ENCODE measurements around the gene SERTAD1. TPM values are rescaled to one million over a fixed set of nuclear protein-coding genes. Genes with fewer than 3 reads are reported as not detected.

The SERTAD1 gene
- total RNA-seq, 1 donor from 2014 or later = 4.7 TPM

- ATAC-seq (no peak), DNase-seq (ENCODE audit: low spot score) (no peak)
These were observed 17.8 kb downstream of the SERTAD1 start for GRCh38 chr19:40407714-40408597.

- DNase-seq (ENCODE audit: low spot score) (peak; percentile 89), ATAC-seq (peak; percentile 91)
These were observed 22.4 kb downstream of the SERTAD1 start for GRCh38 chr19:40403262-40403984.

GRCh38 chr19:40400559-40400958 is 25.2 kb downstream of the SERTAD1 start:
- DNase-seq (ENCODE audit: low spot score) (no peak), ATAC-seq (no peak)

GRCh38 chr19:40398417-40399131 is 27.2 kb downstream of the SERTAD1 start:
- ATAC-seq (peak; percentile 10), DNase-seq (ENCODE audit: low spot score) (no peak)

GRCh38 chr19:40397568-40397906 is 28.3 kb downstream of the SERTAD1 start:
- no peak for ATAC-seq
- DNase-seq (ENCODE audit: low spot score) = no peak

- no peak for DNase-seq (ENCODE audit: low spot score)
- ATAC-seq = no peak
These were observed 28.8 kb downstream of the SERTAD1 start for GRCh38 chr19:40396886-40397567.

GRCh38 chr19:40395956-40396355 is 29.8 kb downstream of the SERTAD1 start:
- ATAC-seq (no peak), DNase-seq (ENCODE audit: low spot score) (no peak)

GRCh38 chr19:40394816-40395210 is 31.0 kb downstream of the SERTAD1 start:
- DNase-seq (ENCODE audit: low spot score) (no peak), ATAC-seq (no peak)

GRCh38 chr19:40393894-40394815 is 31.6 kb downstream of the SERTAD1 start:
- ATAC-seq = no peak
- DNase-seq (ENCODE audit: low spot score) = no peak

- peak; percentile 59 for ATAC-seq
- no peak for DNase-seq (ENCODE audit: low spot score)
These were observed 32.8 kb downstream of the SERTAD1 start for GRCh38 chr19:40392894-40393517.

- ATAC-seq (no peak), DNase-seq (ENCODE audit: low spot score) (no peak)
These were observed 33.7 kb downstream of the SERTAD1 start for GRCh38 chr19:40392123-40392522.

- DNase-seq (ENCODE audit: low spot score) (no peak), ATAC-seq (no peak)
These were observed 35.6 kb downstream of the SERTAD1 start, which contains the start of gene HIPK4 for GRCh38 chr19:40390084-40390742. Gene HIPK4, minus strand, starts transcription at chr19:40390181. Its CDS starts 279 bp downstream, at chr19:40389902.

- ATAC-seq = no peak
These were observed 36.2 kb downstream of the SERTAD1 start for GRCh38 chr19:40389404-40390083.

GRCh38 chr19:40388481-40388880 is 37.3 kb downstream of the SERTAD1 start:
- ATAC-seq (no peak), DNase-seq (ENCODE audit: low spot score) (no peak)

More at GRCh38 chr19:40389404-40390083, 36.2 kb downstream of the SERTAD1 start:
- DNase-seq (ENCODE audit: low spot score) = no peak

- ATAC-seq (no peak), DNase-seq (ENCODE audit: low spot score) (no peak)
These were observed 38.6 kb downstream of the SERTAD1 start for GRCh38 chr19:40387155-40387554.

- DNase-seq (ENCODE audit: low spot score) = no peak
- ATAC-seq = no peak
These were observed 42.0 kb downstream of the SERTAD1 start for GRCh38 chr19:40383668-40384248.

- DNase-seq (ENCODE audit: low spot score) (no peak), ATAC-seq (no peak)
These were observed 44.5 kb downstream of the SERTAD1 start for GRCh38 chr19:40381321-40381720.
